Measurements from ENCODE around the gene GPR162. TPM values are rescaled to one million over a fixed set of nuclear protein-coding genes. Genes with fewer than 3 reads are reported as not detected.

GPR162 gene
- total RNA-seq, 1 experiment from 2014 or later, result 18.3 TPM

DNA sequence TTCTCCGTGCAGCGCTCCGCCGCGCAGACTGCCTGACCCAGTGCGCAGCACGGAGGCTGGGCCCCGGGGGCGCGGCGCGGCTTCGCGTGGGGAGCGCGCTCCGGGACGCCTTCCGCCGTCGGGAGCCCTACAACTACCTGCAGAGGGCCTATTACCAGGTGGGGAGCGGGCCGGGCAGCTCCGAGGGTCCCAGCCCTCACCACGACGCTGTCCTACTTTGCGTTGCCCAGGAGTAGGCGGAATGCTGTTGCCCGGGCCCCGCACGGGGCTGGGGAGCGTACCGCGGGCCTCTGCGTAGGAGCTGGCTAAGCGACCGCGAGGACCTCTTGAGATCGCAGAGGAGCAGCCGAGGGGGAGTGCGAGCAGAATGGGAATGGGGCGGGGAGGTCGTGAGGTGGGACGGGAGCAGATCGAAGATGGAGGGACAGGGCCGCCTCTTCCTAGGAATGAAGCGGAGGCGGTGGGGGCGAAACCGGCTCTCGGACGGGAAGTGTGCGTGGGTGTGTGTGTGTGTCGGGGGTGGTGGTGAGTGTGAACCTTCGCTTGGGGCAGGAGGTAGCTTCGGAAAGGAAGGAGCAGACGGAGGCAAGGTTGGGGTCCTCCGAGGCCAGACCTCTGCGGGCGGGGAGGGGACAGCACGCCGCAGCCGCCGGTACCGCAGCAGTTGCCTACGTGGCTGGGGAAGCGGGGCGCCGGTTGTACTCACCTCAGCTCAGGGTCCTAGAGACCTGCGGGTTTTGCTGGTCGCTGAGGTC lies 7.3 kb downstream of the GPR162 start:
- TSS peak; percentile 75 for BruUV-seq (replicated peaks)

GRCh38 chr12:6829536-6830220 lies 8.1 kb downstream of the GPR162 start:
- Histone ChIP-seq H3K36me3 (ENCODE audit: insufficient read depth, low read length, poor library complexity, severe bottlenecking) (peaks cover 34% of the 10 kb centered on the region), H3K9me3 (ENCODE audit: low read depth, low read length, poor library complexity, severe bottlenecking) (no peaks in the 10 kb centered on the region), H3K27ac (ENCODE audit: low read depth, low read length, poor library complexity, severe bottlenecking) (peak overlapping the region; percentile 84), H3K4me3 (ENCODE audit: low read depth, low read length, poor library complexity, severe bottlenecking) (peak overlapping the region; percentile 95), H3K27me3 (replicated peaks; ENCODE audit: insufficient read depth, low read depth, low read length, poor library complexity) (no peaks in the 10 kb centered on the region), H3K4me1 (ENCODE audit: insufficient read depth, low read length, poor library complexity, severe bottlenecking) (peaks cover 16% of the 10 kb centered on the region)
- intact Hi-C loops (cut with micrococcal nuclease; ENCODE audit: unreplicated experiment), result loop anchor here (5.0 kb wide), 2 partner anchors 62 to 212 kb away; partner anchors contain the start of gene PTMS
- DNase-seq (ENCODE audit: low spot score), result peak; percentile 63
- TF ChIP-seq CTCF (conservative IDR thresholded peaks at IDR 0.05; ENCODE audit: low read depth, low read length) (peak; percentile 34; the same call in 1 of the 2 replicates), EZH2 (IDR thresholded peaks at IDR 0.05; ENCODE audit: borderline replicate concordance, low read depth, low read length, poor library complexity, severe bottlenecking) (no peak)
- ChIA-PET CTCF (interaction anchor here (0.5 to 1.0 kb wide), 2 partner anchors 50 to 77 kb away, joined by 3 to 4 read pairs; partner anchors contain the start of gene MLF2), POLR2A (ENCODE audit: low non-redundant PET) (no interaction called here)
- no TSS peak for BruUV-seq (replicated peaks)

More for the DNA sequence above, 7.3 kb downstream of the GPR162 start:
- ChIA-PET POLR2A (ENCODE audit: low non-redundant PET) (no interaction called here), CTCF (interaction anchor here (1.0 kb wide), 1 partner anchor 76 kb away, joined by 3 read pairs; the partner anchor contains the start of gene MLF2)
- TF ChIP-seq CTCF (conservative IDR thresholded peaks at IDR 0.05; ENCODE audit: low read depth, low read length) (no peak), EZH2 (IDR thresholded peaks at IDR 0.05; ENCODE audit: borderline replicate concordance, low read depth, low read length, poor library complexity, severe bottlenecking) (no peak)
- Histone ChIP-seq H3K4me3 (ENCODE audit: low read depth, low read length, poor library complexity, severe bottlenecking) (peak overlapping the region; percentile 95), H3K9me3 (ENCODE audit: low read depth, low read length, poor library complexity, severe bottlenecking) (no peaks in the 10 kb centered on the region), H3K36me3 (ENCODE audit: insufficient read depth, low read length, poor library complexity, severe bottlenecking) (peaks cover 30% of the 10 kb centered on the region), H3K27me3 (replicated peaks; ENCODE audit: insufficient read depth, low read depth, low read length, poor library complexity) (no peaks in the 10 kb centered on the region), H3K4me1 (ENCODE audit: insufficient read depth, low read length, poor library complexity, severe bottlenecking) (peaks cover 16% of the 10 kb centered on the region), H3K27ac (ENCODE audit: low read depth, low read length, poor library complexity, severe bottlenecking) (peak overlapping the region; percentile 84)
- peak; percentile 33 for DNase-seq (ENCODE audit: low spot score)
- intact Hi-C loops (cut with micrococcal nuclease; ENCODE audit: unreplicated experiment), result loop anchor here (5.0 kb wide), 2 partner anchors 62 to 212 kb away; partner anchors contain the start of gene PTMS

GRCh38 chr12:6830286-6830890 lies 8.8 kb downstream of the GPR162 start:
- no TSS peak for BruUV-seq (replicated peaks)
- intact Hi-C loops (cut with micrococcal nuclease; ENCODE audit: unreplicated experiment), result no loop called here
- Histone ChIP-seq H3K27ac (ENCODE audit: low read depth, low read length, poor library complexity, severe bottlenecking) (no peak overlapping the region), H3K4me1 (ENCODE audit: insufficient read depth, low read length, poor library complexity, severe bottlenecking) (peaks cover 16% of the 10 kb centered on the region), H3K9me3 (ENCODE audit: low read depth, low read length, poor library complexity, severe bottlenecking) (no peaks in the 10 kb centered on the region), H3K27me3 (replicated peaks; ENCODE audit: insufficient read depth, low read depth, low read length, poor library complexity) (no peaks in the 10 kb centered on the region), H3K4me3 (ENCODE audit: low read depth, low read length, poor library complexity, severe bottlenecking) (no peak overlapping the region), H3K36me3 (ENCODE audit: insufficient read depth, low read length, poor library complexity, severe bottlenecking) (peaks cover 37% of the 10 kb centered on the region)
- no peak for TF ChIP-seq CTCF (conservative IDR thresholded peaks at IDR 0.05; ENCODE audit: low read depth, low read length)
- no peak for TF ChIP-seq EZH2 (IDR thresholded peaks at IDR 0.05; ENCODE audit: borderline replicate concordance, low read depth, low read length, poor library complexity, severe bottlenecking)
- ChIA-PET CTCF (interaction anchor here (0.5 kb wide), 1 partner anchor 50 kb away, joined by 4 read pairs; no protein-coding TSS in a partner anchor), POLR2A (ENCODE audit: low non-redundant PET) (interaction anchor here (0.6 kb wide), 1 partner anchor 24 kb away, joined by 3 read pairs; no protein-coding TSS in a partner anchor)
- DNase-seq (ENCODE audit: low spot score), result no peak

Data from A673 (cell line).